Breast epithelium (tissue), 4 donors: ENCODE data around the gene SPTSSB. TPM values are rescaled to one million over a fixed set of nuclear protein-coding genes. Genes with fewer than 3 reads are reported as not detected.

Experiments used
- DNase-seq, 2 donors: peaks; one replicate each; pipeline ENCODE4 v3.0.0-alpha.2; 2019; ENCODE audit warnings: low spot score in 2 of 2
- H3K27ac ChIP-seq, 2 donors: fragments of 200-600 bp; sonication (generic) in 1 of 2; one replicate each; pipeline ENCODE4 v1.5.1; 2016 to 2019; ENCODE audit warnings: mild to moderate bottlenecking in 1 of 2
- H3K27me3 ChIP-seq, 2 donors: fragments of 200-600 bp; sonication (generic) in 1 of 2; one replicate each; pipeline versions ENCODE4 v1.5.1 to v1.6.0; 2017 to 2019; ENCODE audit warnings: control low read depth in 1 of 2, mild to moderate bottlenecking in 1 of 2
- H3K36me3 ChIP-seq: fragments of 200-600 bp; one replicate; pipeline ENCODE4 v1.5.1; 2019
- H3K4me1 ChIP-seq, 2 donors: fragments of 200-600 bp; sonication (generic); one replicate each; pipeline ENCODE4 v1.5.1; 2016 to 2019; ENCODE audit warnings: control low read depth in 1 of 2
- H3K4me3 ChIP-seq, 3 donors: fragments of 200-600 bp; sonication (generic); 1 replicate in 2 of 3; 2 replicates in 1 of 3; pipeline ENCODE4 v1.5.1; 2016 to 2019; ENCODE audit warnings: mild to moderate bottlenecking in 3 of 3, moderate library complexity in 2 of 3
- H3K9me3 ChIP-seq, 2 donors: fragments of 200-600 bp; sonication (generic) in 1 of 2; one replicate each; pipeline ENCODE4 v1.5.1; 2016 to 2019; ENCODE audit warnings: control low read depth in 1 of 2
- CTCF ChIP-seq, 3 donors: fragments of 450-650 bp; IDR thresholded peaks; one replicate each; pipeline ENCODE4 v1.5.1; 2016 to 2017; ENCODE audit warnings: antibody characterized with exemption in 3 of 3, mild to moderate bottlenecking in 3 of 3, moderate library complexity in 3 of 3
- POLR2A ChIP-seq: fragments of 450-650 bp; IDR thresholded peaks from one replicate; pipeline ENCODE4 v1.6.1; 2016; ENCODE audit warnings: antibody characterized with exemption, mild to moderate bottlenecking, moderate library complexity
- POLR2AphosphoS5 ChIP-seq, 3 donors: sonication (generic); formaldehyde crosslinking; IDR thresholded peaks; one replicate each; pipeline ENCODE4 v1.6.1; 2017; ENCODE audit warnings: antibody characterized with exemption in 3 of 3
- intact Hi-C: fragments of 100-400 bp; cut with DNase I; formaldehyde crosslinking; loops from one replicate; pipeline ENCODE4 v1.15.1; 2023; ENCODE audit warnings: low total_unique reads
- total RNA-seq, 3 donors: library from RNA; depleted of rRNA; stranded (reverse); fragments of >200 nt; gene quantifications; one replicate each; pipeline ENCODE4 v1.1.0, GENCODE V29; 2016

Gene SPTSSB
- total RNA-seq, 3 donors from 2014 or later: 0.16 to 2.0 (median 1.5) TPM

- TF ChIP-seq CTCF (IDR thresholded peaks at IDR 0.05) (no peak), POLR2A (no peak), POLR2AphosphoS5 (IDR thresholded peaks at IDR 0.05) (no peak)
- intact Hi-C loops: no loop called here
Observed at GRCh38 chr3:161319867-161320266, 51.5 kb downstream of the SPTSSB start.

GRCh38 chr3:161317077-161317476 is 54.2 kb downstream of the SPTSSB start:
- Histone ChIP-seq H3K27ac (peak overlapping the region in 1 of 2 donors; percentile 65), H3K4me3 (no peak overlapping the region), H3K4me1 (no peaks in the 10 kb centered on the region), H3K27me3 (no peaks in the 10 kb centered on the region), H3K9me3 (no peaks in the 10 kb centered on the region), H3K36me3 (no peaks in the 10 kb centered on the region)
- TF ChIP-seq POLR2A (no peak), POLR2AphosphoS5 (IDR thresholded peaks at IDR 0.05) (no peak), CTCF (IDR thresholded peaks at IDR 0.05) (no peak)
- intact Hi-C loops: no loop called here
- DNase-seq: no peak

More at GRCh38 chr3:161319867-161320266, 51.5 kb downstream of the SPTSSB start:
- no peaks in the 10 kb centered on the region for H3K4me1 ChIP-seq
- H3K4me3 ChIP-seq: no peak overlapping the region
- peak overlapping the region in 1 of 2 donors; percentile 46 for H3K27ac ChIP-seq
- H3K36me3 ChIP-seq: no peaks in the 10 kb centered on the region
- no peaks in the 10 kb centered on the region for H3K27me3 ChIP-seq
- DNase-seq: no peak
- H3K9me3 ChIP-seq: no peaks in the 10 kb centered on the region

- no peaks in the 10 kb centered on the region for H3K36me3 ChIP-seq
- TF ChIP-seq CTCF (IDR thresholded peaks at IDR 0.05) (no peak), POLR2AphosphoS5 (IDR thresholded peaks at IDR 0.05) (no peak), POLR2A (no peak)
- no peaks in the 10 kb centered on the region for H3K4me1 ChIP-seq
- no peaks in the 10 kb centered on the region for H3K27me3 ChIP-seq
- peak overlapping the region; percentile 48 to 65 for H3K27ac ChIP-seq
- H3K9me3 ChIP-seq: no peaks in the 10 kb centered on the region
- intact Hi-C loops: no loop called here
- peak in 1 of 2 donors; percentile 42 for DNase-seq
- no peak overlapping the region for H3K4me3 ChIP-seq
Observed at GRCh38 chr3:161316006-161316689, 55.2 kb downstream of the SPTSSB start.

GRCh38 chr3:161314836-161315395 is 56.4 kb downstream of the SPTSSB start:
- H3K4me3 ChIP-seq: no peak overlapping the region
- no peaks in the 10 kb centered on the region for H3K9me3 ChIP-seq
- intact Hi-C loops: no loop called here
- TF ChIP-seq POLR2A (no peak), CTCF (IDR thresholded peaks at IDR 0.05) (no peak), POLR2AphosphoS5 (IDR thresholded peaks at IDR 0.05) (no peak)
- no peak overlapping the region for H3K27ac ChIP-seq
- H3K4me1 ChIP-seq: no peaks in the 10 kb centered on the region
- H3K27me3 ChIP-seq: no peaks in the 10 kb centered on the region
- H3K36me3 ChIP-seq: no peaks in the 10 kb centered on the region
- DNase-seq: no peak

GRCh38 chr3:161310649-161311423 is 60.5 kb downstream of the SPTSSB start:
- H3K4me1 ChIP-seq: no peaks in the 10 kb centered on the region
- DNase-seq: no peak
- no peaks in the 10 kb centered on the region for H3K27me3 ChIP-seq
- peaks cover 0 to 7% of the 10 kb centered on the region in 2 donors for H3K9me3 ChIP-seq
- no peak overlapping the region for H3K27ac ChIP-seq
- TF ChIP-seq CTCF (IDR thresholded peaks at IDR 0.05) (no peak), POLR2A (no peak), POLR2AphosphoS5 (IDR thresholded peaks at IDR 0.05) (no peak)
- intact Hi-C loops: no loop called here
- no peak overlapping the region for H3K4me3 ChIP-seq
- no peaks in the 10 kb centered on the region for H3K36me3 ChIP-seq
